SU-DHL-6 (cell line): ENCODE data around the gene SELENBP1.
"Not testable (repeated sequence)": the region's sequence is repeated elsewhere in the genome, so short reads cannot be mapped to it uniquely, and the experiment has no call there.

ENCODE experiments used
- H2AFZ ChIP-seq: fragments of 200-600 bp; sonication (generic); 2 replicates; pipeline ENCODE4 v1.6.1; 2014; ENCODE audit warnings: low read depth, mild to moderate bottlenecking, moderate library complexity, mixed read lengths, antibody characterized with exemption, low read length; ENCODE audit not compliant: severe bottlenecking
- H3F3A ChIP-seq: fragments of 200-600 bp; shearing (Covaris generic); 2 replicates; pipeline ENCODE4 v1.6.0; 2016; ENCODE audit warnings: antibody characterized with exemption, mild to moderate bottlenecking; ENCODE audit not compliant: insufficient read depth
- H3K27ac ChIP-seq: fragments of 200-600 bp; sonication (generic); 2 replicates; pipeline ENCODE4 v1.5.1; 2016; ENCODE audit warnings: low read depth, mild to moderate bottlenecking, low read length, moderate library complexity, mixed read lengths
- H3K27me3 ChIP-seq: fragments of 200-600 bp; sonication (generic), shearing (Covaris generic); 2 replicates; pipeline ENCODE4 v1.6.0; 2014; ENCODE audit warnings: mild to moderate bottlenecking, low read length
- H3K36me3 ChIP-seq: fragments of 200-600 bp; sonication (generic); 2 replicates; pipeline ENCODE4 v1.6.1; 2014; ENCODE audit warnings: mild to moderate bottlenecking, low read length, mixed read lengths
- H3K4me2 ChIP-seq: fragments of 300-600, 200-600 bp; shearing (Covaris generic), sonication (generic); 2 replicates; pipeline ENCODE4 v1.6.0; 2014; ENCODE audit warnings: low read length, low read depth, mild to moderate bottlenecking; ENCODE audit not compliant: poor library complexity, severe bottlenecking
- H3K4me3 ChIP-seq: fragments of 200-600 bp; sonication (generic); 2 replicates; pipeline ENCODE4 v1.5.1; 2014; ENCODE audit warnings: antibody characterized with exemption, low read length, mild to moderate bottlenecking, mixed read lengths; ENCODE audit not compliant: insufficient read depth, poor library complexity, severe bottlenecking
- H3K79me2 ChIP-seq: fragments of 200-600 bp; sonication (generic); 2 replicates; pipeline ENCODE4 v1.6.1; 2014; ENCODE audit warnings: mild to moderate bottlenecking, low read length, moderate library complexity; ENCODE audit not compliant: insufficient read depth
- H3K9ac ChIP-seq: fragments of 200-600 bp; sonication (generic); 2 replicates; pipeline ENCODE4 v1.7.0; 2014; ENCODE audit warnings: mild to moderate bottlenecking, low read length
- H3K9me2 ChIP-seq: fragments of 200-600 bp; sonication (generic); replicated peaks from 2 replicates; pipeline ENCODE4 v1.6.1; 2014; ENCODE audit warnings: low read length; ENCODE audit not compliant: insufficient read depth
- H3K9me3 ChIP-seq: fragments of 200-600 bp; sonication (generic); 2 replicates; pipeline ENCODE4 v1.6.1; 2014; ENCODE audit warnings: low read length, mixed read lengths; ENCODE audit not compliant: insufficient read depth
- H4K20me1 ChIP-seq: fragments of 200-600 bp; sonication (generic); 2 replicates; pipeline ENCODE4 v1.6.1; 2014; ENCODE audit warnings: low read depth, mild to moderate bottlenecking, antibody characterized with exemption, low read length, moderate library complexity, mixed read lengths
- CTCF ChIP-seq: fragments of 200-600 bp; sonication (generic); IDR thresholded peaks from one replicate; pipeline ENCODE4 v1.5.1; 2017; ENCODE audit warnings: antibody characterized with exemption, mild to moderate bottlenecking, low read length, moderate library complexity; ENCODE audit not compliant: insufficient read depth, poor library complexity, severe bottlenecking
- EZH2phosphoT487 ChIP-seq: fragments of 200-600 bp; sonication (generic), shearing (Covaris generic); conservative IDR thresholded peaks from 2 replicates; pipeline ENCODE4 v1.6.1; 2018; ENCODE audit warnings: mild to moderate bottlenecking, antibody characterized with exemption, low read length, moderate library complexity, mixed read lengths

SELENBP1 gene

GRCh38 chr1:151391079-151391563, 18.6 kb upstream of the SELENBP1 start:
- Histone ChIP-seq H2AFZ (no peak overlapping the region), H3K27me3 (no peaks in the 10 kb centered on the region)
- TF ChIP-seq CTCF (no peak), EZH2phosphoT487 (no peak)

GRCh38 chr1:151390221-151391078, 17.9 kb upstream of the SELENBP1 start:
- H3K4me3 ChIP-seq, H3K27me3 ChIP-seq, H3K4me2 ChIP-seq, H3K27ac ChIP-seq, H4K20me1 ChIP-seq, H3F3A ChIP-seq, H2AFZ ChIP-seq, H3K9ac ChIP-seq, H3K9me2 ChIP-seq, H3K79me2 ChIP-seq, H3K36me3 ChIP-seq, H3K9me3 ChIP-seq: not testable (repeated sequence)

More at GRCh38 chr1:151391079-151391563, 18.6 kb upstream of the SELENBP1 start:
- no peaks in the 10 kb centered on the region for H4K20me1 ChIP-seq
- H3K9me3 ChIP-seq: no peaks in the 10 kb centered on the region
- H3K4me2 ChIP-seq: no peak overlapping the region
- H3K27ac ChIP-seq: no peak overlapping the region
- H3F3A ChIP-seq: no peaks in the 10 kb centered on the region
- H3K4me3 ChIP-seq: no peak overlapping the region
- H3K9me2 ChIP-seq: no peaks in the 10 kb centered on the region
- H3K36me3 ChIP-seq: no peaks in the 10 kb centered on the region
- H3K79me2 ChIP-seq: no peaks in the 10 kb centered on the region
- H3K9ac ChIP-seq: no peak overlapping the region

GRCh38 chr1:151386002-151386401, 13.5 kb upstream of the SELENBP1 start:
- H3K9ac ChIP-seq: no peak overlapping the region
- no peak overlapping the region for H3K27ac ChIP-seq
- no peaks in the 10 kb centered on the region for H3K79me2 ChIP-seq
- H3K9me2 ChIP-seq: no peaks in the 10 kb centered on the region
- H3K4me2 ChIP-seq: no peak overlapping the region
- no peaks in the 10 kb centered on the region for H3K27me3 ChIP-seq
- H4K20me1 ChIP-seq: no peaks in the 10 kb centered on the region
- H3K9me3 ChIP-seq: no peaks in the 10 kb centered on the region
- no peaks in the 10 kb centered on the region for H3F3A ChIP-seq
- H2AFZ ChIP-seq: no peak overlapping the region
- H3K4me3 ChIP-seq: no peak overlapping the region
- no peaks in the 10 kb centered on the region for H3K36me3 ChIP-seq
- TF ChIP-seq CTCF: no peak
- TF ChIP-seq EZH2phosphoT487: no peak

- H3K36me3 ChIP-seq: no peaks in the 10 kb centered on the region
- H3K4me2 ChIP-seq: no peak overlapping the region
- no peak overlapping the region for H3K4me3 ChIP-seq
- no peaks in the 10 kb centered on the region for H4K20me1 ChIP-seq
- no peaks in the 10 kb centered on the region for H3K79me2 ChIP-seq
- H3F3A ChIP-seq: no peaks in the 10 kb centered on the region
- H3K9me2 ChIP-seq: no peaks in the 10 kb centered on the region
- H2AFZ ChIP-seq: no peak overlapping the region
- no peaks in the 10 kb centered on the region for H3K9me3 ChIP-seq
- TF ChIP-seq CTCF (no peak), EZH2phosphoT487 (no peak)
- H3K9ac ChIP-seq: no peak overlapping the region
- no peak overlapping the region for H3K27ac ChIP-seq
- no peaks in the 10 kb centered on the region for H3K27me3 ChIP-seq
These were observed 12.1 kb upstream of the SELENBP1 start for GRCh38 chr1:151384584-151384983.
